ENCODE data around the gene LEAP2. TPM values are rescaled to one million over a fixed set of nuclear protein-coding genes. Genes with fewer than 3 reads are reported as not detected.
"Not testable (repeated sequence)": the region's sequence is repeated elsewhere in the genome, so short reads cannot be mapped to it uniquely, and the experiment has no call there.

LEAP2 gene
- total RNA-seq, 1 donor from 2014 or later = 0.91 TPM

DNA sequence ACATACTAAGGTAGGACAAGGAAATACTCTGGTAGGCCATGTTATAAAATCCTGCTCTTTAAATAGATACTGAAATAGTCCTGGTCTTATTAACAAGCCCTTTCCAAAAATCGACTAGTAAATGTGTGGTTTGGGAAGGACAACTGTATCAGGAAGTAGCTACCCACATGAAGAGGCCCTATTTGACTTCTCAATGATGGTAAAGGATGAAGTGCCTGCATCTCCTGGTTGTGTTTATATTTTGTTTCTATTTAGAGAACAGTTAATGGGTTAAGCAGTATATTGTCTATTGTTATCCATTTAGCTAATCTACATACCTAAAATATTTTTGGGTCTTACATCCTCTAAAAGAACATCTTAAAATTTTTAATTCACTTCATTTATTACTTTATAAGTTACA, 19.7 kb upstream of the LEAP2 start:
- H3K27me3 Mint-ChIP-seq (ENCODE audit: unreplicated experiment) = peaks cover 8% of the 10 kb centered on the region
- no peaks in the 10 kb centered on the region for H3K4me1 Mint-ChIP-seq (ENCODE audit: unreplicated experiment)
- DNase-seq (ENCODE audit: extremely low spot score, unreplicated experiment) = no peak
- no peak overlapping the region for H3K27ac Mint-ChIP-seq (ENCODE audit: unreplicated experiment)
- no peak overlapping the region for H3K4me3 Mint-ChIP-seq (ENCODE audit: unreplicated experiment)
- no peaks in the 10 kb centered on the region for H3K9me3 Mint-ChIP-seq (ENCODE audit: unreplicated experiment)
- no peaks in the 10 kb centered on the region for H3K36me3 Mint-ChIP-seq (ENCODE audit: unreplicated experiment)
- no peak for TF ChIP-seq CTCF (IDR thresholded peaks at IDR 0.05)

- H3K27ac Mint-ChIP-seq (ENCODE audit: unreplicated experiment) = no peak overlapping the region
- TF ChIP-seq CTCF (IDR thresholded peaks at IDR 0.05) = no peak
- no peak overlapping the region for H3K4me3 Mint-ChIP-seq (ENCODE audit: unreplicated experiment)
- no peaks in the 10 kb centered on the region for H3K4me1 Mint-ChIP-seq (ENCODE audit: unreplicated experiment)
- H3K36me3 Mint-ChIP-seq (ENCODE audit: unreplicated experiment) = no peaks in the 10 kb centered on the region
- DNase-seq (ENCODE audit: extremely low spot score, unreplicated experiment) = no peak
- peaks cover 8% of the 10 kb centered on the region for H3K27me3 Mint-ChIP-seq (ENCODE audit: unreplicated experiment)
- H3K9me3 Mint-ChIP-seq (ENCODE audit: unreplicated experiment) = no peaks in the 10 kb centered on the region
Observed at GRCh38 chr5:132854301-132854700, 19.2 kb upstream of the LEAP2 start.

GRCh38 chr5:132854992-132855391, 18.5 kb upstream of the LEAP2 start:
- not testable (repeated sequence) for H3K27ac Mint-ChIP-seq (ENCODE audit: unreplicated experiment); H3K36me3 Mint-ChIP-seq (ENCODE audit: unreplicated experiment); H3K4me3 Mint-ChIP-seq (ENCODE audit: unreplicated experiment); H3K9me3 Mint-ChIP-seq (ENCODE audit: unreplicated experiment); H3K27me3 Mint-ChIP-seq (ENCODE audit: unreplicated experiment); H3K4me1 Mint-ChIP-seq (ENCODE audit: unreplicated experiment); DNase-seq (ENCODE audit: extremely low spot score, unreplicated experiment)

DNA sequence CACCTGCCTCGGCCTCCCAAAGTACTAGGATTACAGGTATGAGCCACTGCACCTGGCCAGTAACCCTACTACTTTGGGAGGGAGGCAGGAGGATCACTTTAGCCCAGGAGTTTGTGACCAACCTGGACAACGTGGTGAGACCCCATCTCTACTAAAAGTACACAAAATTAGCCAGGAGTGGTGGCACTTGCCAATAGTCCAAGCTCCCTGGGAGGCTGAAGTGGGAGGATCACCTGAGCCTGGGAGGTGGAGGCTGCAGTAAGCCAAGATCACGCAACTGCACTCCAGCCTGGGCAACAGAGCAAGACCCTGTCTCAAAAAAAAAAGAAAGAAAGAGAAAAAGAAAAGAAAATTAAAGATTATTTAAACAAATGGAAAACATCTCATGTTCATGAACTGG, 17.5 kb upstream of the LEAP2 start:
- Mint-ChIP-seq H3K9me3 (ENCODE audit: unreplicated experiment) (no peaks in the 10 kb centered on the region), H3K4me3 (ENCODE audit: unreplicated experiment) (no peak overlapping the region), H3K36me3 (ENCODE audit: unreplicated experiment) (no peaks in the 10 kb centered on the region), H3K27ac (ENCODE audit: unreplicated experiment) (no peak overlapping the region), H3K4me1 (ENCODE audit: unreplicated experiment) (no peaks in the 10 kb centered on the region), H3K27me3 (ENCODE audit: unreplicated experiment) (peaks cover 16% of the 10 kb centered on the region)
- TF ChIP-seq CTCF (IDR thresholded peaks at IDR 0.05) = no peak
- no peak for DNase-seq (ENCODE audit: extremely low spot score, unreplicated experiment)

GRCh38 chr5:132859889-132860437, 13.5 kb upstream of the LEAP2 start:
- H3K27me3 Mint-ChIP-seq (ENCODE audit: unreplicated experiment) = peaks cover 23% of the 10 kb centered on the region
- no peak overlapping the region for H3K27ac Mint-ChIP-seq (ENCODE audit: unreplicated experiment)
- H3K9me3 Mint-ChIP-seq (ENCODE audit: unreplicated experiment) = no peaks in the 10 kb centered on the region
- DNase-seq (ENCODE audit: extremely low spot score, unreplicated experiment) = no peak
- no peaks in the 10 kb centered on the region for H3K36me3 Mint-ChIP-seq (ENCODE audit: unreplicated experiment)
- no peak for TF ChIP-seq CTCF (IDR thresholded peaks at IDR 0.05)
- no peak overlapping the region for H3K4me3 Mint-ChIP-seq (ENCODE audit: unreplicated experiment)
- H3K4me1 Mint-ChIP-seq (ENCODE audit: unreplicated experiment) = no peaks in the 10 kb centered on the region

GRCh38 chr5:132860742-132861141, 12.7 kb upstream of the LEAP2 start:
- H3K4me1 Mint-ChIP-seq (ENCODE audit: unreplicated experiment) = peaks cover 3% of the 10 kb centered on the region
- no peak for DNase-seq (ENCODE audit: extremely low spot score, unreplicated experiment)
- H3K36me3 Mint-ChIP-seq (ENCODE audit: unreplicated experiment) = no peaks in the 10 kb centered on the region
- no peak overlapping the region for H3K27ac Mint-ChIP-seq (ENCODE audit: unreplicated experiment)
- H3K27me3 Mint-ChIP-seq (ENCODE audit: unreplicated experiment) = peaks cover 23% of the 10 kb centered on the region
- H3K9me3 Mint-ChIP-seq (ENCODE audit: unreplicated experiment) = no peaks in the 10 kb centered on the region
- H3K4me3 Mint-ChIP-seq (ENCODE audit: unreplicated experiment) = no peak overlapping the region
- no peak for TF ChIP-seq CTCF (IDR thresholded peaks at IDR 0.05)
